SH-SY5Y (cell line): ENCODE data around the gene TADA3.

ENCODE experiments used
- GATA2 ChIP-seq: IDR thresholded peaks from 2 replicates; pipeline ENCODE4 v1.6.1; 2011; ENCODE audit warnings: mild to moderate bottlenecking, low read depth, low read length
- GATA3 ChIP-seq: IDR thresholded peaks from 2 replicates; pipeline ENCODE4 v1.6.1; 2011; ENCODE audit warnings: low read depth, mild to moderate bottlenecking, low read length, moderate library complexity

GRCh38 chr3:9825451-9826040 is 33.3 kb upstream of the TADA3 start:
- TF ChIP-seq GATA3 (no peak), GATA2 (no peak)
